GM12878 (cell line): ENCODE results near the gene SYTL5. TPM values are rescaled to one million over a fixed set of nuclear protein-coding genes. Genes with fewer than 3 reads are reported as not detected.

Source experiments
- ATAC-seq: fragments of 200-7000 bp; cut with Tn5 transposase; 3 replicates; pipeline ENCODE4 v1.9.1; 2020; ENCODE audit warnings: mild to moderate bottlenecking, moderate library complexity
- BruUV-seq: library from RNA; stranded (reverse); fragments of 400-500 nt; replicated peaks from 2 replicates; lab custom pipeline; 2021; lab: Mats Ljungman, UMichigan
- CTCF ChIA-PET: fragments of 300-600 bp; sonication (Branson Sonifier 250); formaldehyde crosslinking; extraction: SDS; loops from one replicate; lab custom pipeline; 2021; ENCODE audit warnings: inconsistent platforms; lab: Yijun Ruan, JAX
- POLR2A ChIA-PET: fragments of 350-600 bp; formaldehyde crosslinking; extraction: SDS; loops from one replicate; lab custom pipeline; 2021; ENCODE audit warnings: inconsistent platforms; lab: Charles Lee
- RAD21 ChIA-PET: fragments of 300-600 bp; sonication (Branson Sonifier 250); formaldehyde crosslinking; loops from one replicate; lab custom pipeline; 2023; ENCODE audit warnings: antibody characterized with exemption; ENCODE audit not compliant: unreplicated experiment; lab: Charles Lee
- SMC1A ChIA-PET: fragments of 300-600 bp; sonication (Branson Sonifier 250); formaldehyde crosslinking; loops from one replicate; lab custom pipeline; 2023; ENCODE audit not compliant: unreplicated experiment, uncharacterized antibody; lab: Charles Lee
- DNase-seq: peaks from one replicate; pipeline ENCODE4 v3.0.0-alpha.2; 2011; ENCODE audit warnings: low read depth, low spot score
- FAIRE-seq: peaks from 3 replicates; lab custom pipeline; 2011; peaks lifted over from hg19 to GRCh38; lab: Jason Lieb, UNC
- H2AFZ ChIP-seq: 2 replicates; pipeline ENCODE4 v1.6.0; 2011; ENCODE audit warnings: low read depth, low read length, control low read depth; ENCODE audit not compliant: control insufficient read depth
- H3K27ac ChIP-seq: 2 replicates; pipeline ENCODE4 v1.5.1; 2011; ENCODE audit warnings: control low read depth; ENCODE audit not compliant: control insufficient read depth, insufficient read depth
- H3K27me3 ChIP-seq, 2 experiments: replicated peaks in 1 of 2; 2 replicates each; pipeline versions ENCODE4 v1.6.0 to v1.6.1; 2011; ENCODE audit warnings: low read length in 1 of 2; ENCODE audit not compliant: control insufficient read depth in 2 of 2, insufficient read depth in 2 of 2
- H3K36me3 ChIP-seq, 2 experiments: 2 replicates each; pipeline ENCODE4 v1.5.1; 2011; ENCODE audit warnings: low read length in 1 of 2; ENCODE audit not compliant: control insufficient read depth in 2 of 2, insufficient read depth in 2 of 2
- H3K4me1 ChIP-seq: 2 replicates; pipeline ENCODE4 v1.6.1; 2011; ENCODE audit warnings: mild to moderate bottlenecking, low read length, moderate library complexity, mixed read lengths; ENCODE audit not compliant: control insufficient read depth, insufficient read depth
- H3K4me2 ChIP-seq: 2 replicates; pipeline ENCODE4 v1.6.0; 2011; ENCODE audit warnings: control low read depth; ENCODE audit not compliant: control insufficient read depth, insufficient read depth
- H3K4me3 ChIP-seq: fragments of 200-600 bp; sonication (generic); 2 replicates; pipeline ENCODE4 v1.5.1; 2016
- H3K79me2 ChIP-seq: 2 replicates; pipeline ENCODE4 v1.6.0; 2011; ENCODE audit warnings: low read length; ENCODE audit not compliant: control insufficient read depth, insufficient read depth
- H3K9ac ChIP-seq: 2 replicates; pipeline ENCODE4 v1.8.0; 2011; ENCODE audit warnings: low read length, control low read depth, mixed read lengths; ENCODE audit not compliant: control insufficient read depth, insufficient read depth
- H3K9me3 ChIP-seq: replicated peaks from 3 replicates; pipeline ENCODE4 v1.5.1; 2011; ENCODE audit warnings: mild to moderate bottlenecking, low read length; ENCODE audit not compliant: control insufficient read depth, insufficient read depth
- H4K20me1 ChIP-seq: 2 replicates; pipeline ENCODE4 v1.6.0; 2011; ENCODE audit not compliant: control insufficient read depth, insufficient read depth
- BACH1 ChIP-seq: fragments of 450-650 bp; IDR thresholded peaks from 2 replicates; pipeline ENCODE4 v1.6.1; 2017; ENCODE audit warnings: mild to moderate bottlenecking, borderline replicate concordance
- BHLHE40 ChIP-seq, 2 experiments: fragments of 450-650 bp in 1 of 2; IDR thresholded peaks; 2 replicates each; pipeline ENCODE4 v1.6.1; 2011 to 2017; ENCODE audit warnings: low read depth in 2 of 2, borderline replicate concordance in 1 of 2, improper control_type of control experiment in 1 of 2, low read length in 1 of 2, mild to moderate bottlenecking in 1 of 2
- ETV6 ChIP-seq, 2 experiments: fragments of 450-650 bp in 1 of 2; IDR thresholded peaks in 1 of 2; conservative IDR thresholded peaks in 1 of 2; 2 replicates each; pipeline ENCODE4 v1.6.1; 2014; ENCODE audit warnings: antibody characterized with exemption in 1 of 2, borderline replicate concordance in 1 of 2, low read depth in 1 of 2, mild to moderate bottlenecking in 1 of 2, moderate library complexity in 1 of 2
- HCFC1 ChIP-seq: fragments of 150-350 bp; IDR thresholded peaks from 2 replicates; pipeline ENCODE4 v1.6.1; 2014; ENCODE audit warnings: low read length
- KDM1A ChIP-seq: fragments of 200-600 bp; sonication (generic); IDR thresholded peaks from 2 replicates; pipeline ENCODE4 v1.6.1; 2016; ENCODE audit warnings: borderline replicate concordance
- MEF2B ChIP-seq: fragments of 450-650 bp; IDR thresholded peaks from 2 replicates; pipeline ENCODE4 v1.6.1; 2018; ENCODE audit warnings: mild to moderate bottlenecking, moderate library complexity; ENCODE audit not compliant: partially characterized antibody, poor library complexity, severe bottlenecking
- SMAD5 ChIP-seq: IDR thresholded peaks from 2 replicates; pipeline ENCODE4 v1.6.1; 2016; ENCODE audit warnings: antibody characterized with exemption, low read depth
- SREBF2 ChIP-seq: IDR thresholded peaks from 2 replicates; pipeline ENCODE4 v1.6.1; 2012; ENCODE audit warnings: mild to moderate bottlenecking, low read length
- STAT3 ChIP-seq: IDR thresholded peaks from 2 replicates; pipeline ENCODE4 v1.6.1; 2011; ENCODE audit warnings: low read depth, low read length, improper control_type of control experiment
- ZNF24 ChIP-seq: fragments of 450-650 bp; IDR thresholded peaks from 2 replicates; pipeline ENCODE4 v1.6.1; 2017; ENCODE audit warnings: antibody characterized with exemption, mild to moderate bottlenecking
- WGBS: methylation state at CpG from one replicate; pipeline ENCODE4 v1.1.6; 2016; ENCODE audit warnings: low lambda C conversion rate; ENCODE audit not compliant: insufficient replicate concordance, insufficient coverage; ENCODE audit errors: missing lambda C conversion rate; 5-methylcytosine and 5-hydroxymethylcytosine counted together
- in situ Hi-C: fragments of 300-500 bp; cut with MboI; formaldehyde crosslinking; loops from 9 replicates; pipeline ENCODE4 v1.14.3; 2018; ENCODE audit warnings: mixed read lengths
- intact Hi-C: fragments of 100-400 bp; cut with micrococcal nuclease; formaldehyde crosslinking; loops from one replicate; pipeline ENCODE4 v1.14.2; 2022; ENCODE audit not compliant: unreplicated experiment
- polyA plus RNA-seq, 11 experiments: library from polyadenylated mRNA; depleted of rRNA in 4 of 11; unstranded in 6 of 11; stranded (reverse) in 5 of 11; fragments of >200 nt; fragmentation: Nextera tagmentation in 4 of 11; fragmentation: Illumina TruSeq in 1 of 11; extraction: Ambion mirVana in 4 of 11; extraction: Trizol in 1 of 11; gene quantifications; 1 replicate in 1 of 11; 2 replicates in 10 of 11; pipeline versions ENCODE4 v1.2.1 to v1.2.3, GENCODE V29; 2011 to 2016; ENCODE audit warnings: inconsistent platforms in 2 of 11, missing spikeins in 2 of 11, low read depth in 1 of 11
- total RNA-seq, 4 experiments: library from RNA; depleted of rRNA in 3 of 4; stranded (reverse); fragments of >200 nt in 3 of 4; fragmentation: Illumina TruSeq in 1 of 4; extraction: Trizol in 1 of 4; gene quantifications; 2 replicates each; pipeline versions ENCODE4 v1.2.1 to v1.2.3, GENCODE V29; 2013 to 2021
- TF ChIP-seq, protein P1 (sequence below): fragments of 450-650 bp; IDR thresholded peaks from 2 replicates; pipeline ENCODE4 v1.6.1; 2017; ENCODE audit warnings: antibody characterized with exemption, mild to moderate bottlenecking, moderate library complexity
- TF ChIP-seq, protein P2 (sequence below): fragments of 450-650 bp; IDR thresholded peaks from 2 replicates; pipeline ENCODE4 v1.6.1; 2016; ENCODE audit warnings: mild to moderate bottlenecking
- TF ChIP-seq, protein P3 (sequence below): fragments of 450-650 bp; conservative IDR thresholded peaks from 2 replicates; pipeline ENCODE4 v1.6.1; 2017; ENCODE audit warnings: mild to moderate bottlenecking, moderate library complexity
- TF ChIP-seq, protein P4 (sequence below): fragments of 450-650 bp; IDR thresholded peaks from 2 replicates; pipeline ENCODE4 v1.6.1; 2017; ENCODE audit warnings: mild to moderate bottlenecking, moderate library complexity

Gene SYTL5
- total and polyA plus RNA-seq, 10 of the 15 experiments (the other 5 are each of a cell fraction or from before 2014, with no cell fraction given): 0.01 to 0.20 (median 0.04) TPM; not detected in 3

DNA sequence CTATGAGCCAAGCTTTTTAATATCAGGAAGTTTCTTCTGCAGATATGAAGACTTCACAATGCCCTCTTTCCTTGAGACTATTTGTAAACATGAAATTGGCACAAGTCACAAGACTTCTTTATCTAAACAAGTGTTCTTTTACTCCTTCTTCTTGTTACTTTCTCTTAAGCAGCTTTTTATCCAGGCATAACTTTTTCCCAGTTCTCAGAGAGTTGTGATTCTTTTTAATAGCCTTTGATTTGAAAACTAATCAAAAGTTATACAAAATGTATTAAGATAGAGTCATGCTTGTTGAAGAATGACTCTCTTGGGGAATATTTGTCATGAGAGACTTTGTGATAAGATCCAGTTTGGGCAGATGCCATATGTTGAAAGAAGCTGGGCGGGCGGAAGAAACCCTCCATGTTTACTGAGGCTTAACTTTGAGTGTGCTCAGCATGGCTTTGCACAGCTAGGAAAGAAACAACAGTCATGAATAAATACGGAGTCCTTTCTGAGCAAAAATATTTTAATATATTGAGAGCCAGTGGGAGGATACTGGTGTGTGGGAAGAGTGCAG lies 39.3 kb downstream of the SYTL5 start:
- Histone ChIP-seq H3K9me3 (no peaks in the 10 kb centered on the region; the same call in 2 of the 3 replicates), H4K20me1 (no peaks in the 10 kb centered on the region), H3K27ac (no peak overlapping the region), H3K79me2 (no peaks in the 10 kb centered on the region), H3K36me3 (no peaks in the 10 kb centered on the region), H3K9ac (no peak overlapping the region), H2AFZ (no peak overlapping the region), H3K4me3 (no peak overlapping the region), H3K4me1 (no peaks in the 10 kb centered on the region), H3K4me2 (no peak overlapping the region), H3K27me3 (no peaks in the 10 kb centered on the region)
- ChIA-PET POLR2A (no interaction called here), CTCF (no interaction called here), SMC1A (no interaction called here), RAD21 (no interaction called here)
- FAIRE-seq (no peak), ATAC-seq (no peak), DNase-seq (no peak)
- 51% methylated on average over 3 of the region's 3 CpGs for WGBS
- intact Hi-C loops (no loop called here), in situ Hi-C loops (no loop called here)
- no TSS peak for BruUV-seq
- no peak for TF ChIP-seq MEF2B
- TF ChIP-seq, protein P1, sequence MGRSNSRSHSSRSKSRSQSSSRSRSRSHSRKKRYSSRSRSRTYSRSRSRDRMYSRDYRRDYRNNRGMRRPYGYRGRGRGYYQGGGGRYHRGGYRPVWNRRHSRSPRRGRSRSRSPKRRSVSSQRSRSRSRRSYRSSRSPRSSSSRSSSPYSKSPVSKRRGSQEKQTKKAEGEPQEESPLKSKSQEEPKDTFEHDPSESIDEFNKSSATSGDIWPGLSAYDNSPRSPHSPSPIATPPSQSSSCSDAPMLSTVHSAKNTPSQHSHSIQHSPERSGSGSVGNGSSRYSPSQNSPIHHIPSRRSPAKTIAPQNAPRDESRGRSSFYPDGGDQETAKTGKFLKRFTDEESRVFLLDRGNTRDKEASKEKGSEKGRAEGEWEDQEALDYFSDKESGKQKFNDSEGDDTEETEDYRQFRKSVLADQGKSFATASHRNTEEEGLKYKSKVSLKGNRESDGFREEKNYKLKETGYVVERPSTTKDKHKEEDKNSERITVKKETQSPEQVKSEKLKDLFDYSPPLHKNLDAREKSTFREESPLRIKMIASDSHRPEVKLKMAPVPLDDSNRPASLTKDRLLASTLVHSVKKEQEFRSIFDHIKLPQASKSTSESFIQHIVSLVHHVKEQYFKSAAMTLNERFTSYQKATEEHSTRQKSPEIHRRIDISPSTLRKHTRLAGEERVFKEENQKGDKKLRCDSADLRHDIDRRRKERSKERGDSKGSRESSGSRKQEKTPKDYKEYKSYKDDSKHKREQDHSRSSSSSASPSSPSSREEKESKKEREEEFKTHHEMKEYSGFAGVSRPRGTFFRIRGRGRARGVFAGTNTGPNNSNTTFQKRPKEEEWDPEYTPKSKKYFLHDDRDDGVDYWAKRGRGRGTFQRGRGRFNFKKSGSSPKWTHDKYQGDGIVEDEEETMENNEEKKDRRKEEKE: no peak
- TF ChIP-seq SMAD5: no peak
- TF ChIP-seq HCFC1: no peak
- no peak for TF ChIP-seq ETV6 (conservative IDR thresholded peaks at IDR 0.05 in 1 of 2, IDR thresholded peaks at IDR 0.05 in 1 of 2; ENCODE audit: borderline replicate concordance in 1 of 2, low read depth in 1 of 2)
- TF ChIP-seq, protein P2, sequence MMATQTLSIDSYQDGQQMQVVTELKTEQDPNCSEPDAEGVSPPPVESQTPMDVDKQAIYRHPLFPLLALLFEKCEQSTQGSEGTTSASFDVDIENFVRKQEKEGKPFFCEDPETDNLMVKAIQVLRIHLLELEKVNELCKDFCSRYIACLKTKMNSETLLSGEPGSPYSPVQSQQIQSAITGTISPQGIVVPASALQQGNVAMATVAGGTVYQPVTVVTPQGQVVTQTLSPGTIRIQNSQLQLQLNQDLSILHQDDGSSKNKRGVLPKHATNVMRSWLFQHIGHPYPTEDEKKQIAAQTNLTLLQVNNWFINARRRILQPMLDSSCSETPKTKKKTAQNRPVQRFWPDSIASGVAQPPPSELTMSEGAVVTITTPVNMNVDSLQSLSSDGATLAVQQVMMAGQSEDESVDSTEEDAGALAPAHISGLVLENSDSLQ: no peak
- TF ChIP-seq, protein P3, sequence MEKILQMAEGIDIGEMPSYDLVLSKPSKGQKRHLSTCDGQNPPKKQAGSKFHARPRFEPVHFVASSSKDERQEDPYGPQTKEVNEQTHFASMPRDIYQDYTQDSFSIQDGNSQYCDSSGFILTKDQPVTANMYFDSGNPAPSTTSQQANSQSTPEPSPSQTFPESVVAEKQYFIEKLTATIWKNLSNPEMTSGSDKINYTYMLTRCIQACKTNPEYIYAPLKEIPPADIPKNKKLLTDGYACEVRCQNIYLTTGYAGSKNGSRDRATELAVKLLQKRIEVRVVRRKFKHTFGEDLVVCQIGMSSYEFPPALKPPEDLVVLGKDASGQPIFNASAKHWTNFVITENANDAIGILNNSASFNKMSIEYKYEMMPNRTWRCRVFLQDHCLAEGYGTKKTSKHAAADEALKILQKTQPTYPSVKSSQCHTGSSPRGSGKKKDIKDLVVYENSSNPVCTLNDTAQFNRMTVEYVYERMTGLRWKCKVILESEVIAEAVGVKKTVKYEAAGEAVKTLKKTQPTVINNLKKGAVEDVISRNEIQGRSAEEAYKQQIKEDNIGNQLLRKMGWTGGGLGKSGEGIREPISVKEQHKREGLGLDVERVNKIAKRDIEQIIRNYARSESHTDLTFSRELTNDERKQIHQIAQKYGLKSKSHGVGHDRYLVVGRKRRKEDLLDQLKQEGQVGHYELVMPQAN: no peak
- TF ChIP-seq BHLHE40 (IDR thresholded peaks at IDR 0.05; ENCODE audit: borderline replicate concordance in 1 of 2, low read depth in 2 of 2, low read length in 1 of 2): no peak
- no peak for TF ChIP-seq BACH1
- TF ChIP-seq, protein P4, sequence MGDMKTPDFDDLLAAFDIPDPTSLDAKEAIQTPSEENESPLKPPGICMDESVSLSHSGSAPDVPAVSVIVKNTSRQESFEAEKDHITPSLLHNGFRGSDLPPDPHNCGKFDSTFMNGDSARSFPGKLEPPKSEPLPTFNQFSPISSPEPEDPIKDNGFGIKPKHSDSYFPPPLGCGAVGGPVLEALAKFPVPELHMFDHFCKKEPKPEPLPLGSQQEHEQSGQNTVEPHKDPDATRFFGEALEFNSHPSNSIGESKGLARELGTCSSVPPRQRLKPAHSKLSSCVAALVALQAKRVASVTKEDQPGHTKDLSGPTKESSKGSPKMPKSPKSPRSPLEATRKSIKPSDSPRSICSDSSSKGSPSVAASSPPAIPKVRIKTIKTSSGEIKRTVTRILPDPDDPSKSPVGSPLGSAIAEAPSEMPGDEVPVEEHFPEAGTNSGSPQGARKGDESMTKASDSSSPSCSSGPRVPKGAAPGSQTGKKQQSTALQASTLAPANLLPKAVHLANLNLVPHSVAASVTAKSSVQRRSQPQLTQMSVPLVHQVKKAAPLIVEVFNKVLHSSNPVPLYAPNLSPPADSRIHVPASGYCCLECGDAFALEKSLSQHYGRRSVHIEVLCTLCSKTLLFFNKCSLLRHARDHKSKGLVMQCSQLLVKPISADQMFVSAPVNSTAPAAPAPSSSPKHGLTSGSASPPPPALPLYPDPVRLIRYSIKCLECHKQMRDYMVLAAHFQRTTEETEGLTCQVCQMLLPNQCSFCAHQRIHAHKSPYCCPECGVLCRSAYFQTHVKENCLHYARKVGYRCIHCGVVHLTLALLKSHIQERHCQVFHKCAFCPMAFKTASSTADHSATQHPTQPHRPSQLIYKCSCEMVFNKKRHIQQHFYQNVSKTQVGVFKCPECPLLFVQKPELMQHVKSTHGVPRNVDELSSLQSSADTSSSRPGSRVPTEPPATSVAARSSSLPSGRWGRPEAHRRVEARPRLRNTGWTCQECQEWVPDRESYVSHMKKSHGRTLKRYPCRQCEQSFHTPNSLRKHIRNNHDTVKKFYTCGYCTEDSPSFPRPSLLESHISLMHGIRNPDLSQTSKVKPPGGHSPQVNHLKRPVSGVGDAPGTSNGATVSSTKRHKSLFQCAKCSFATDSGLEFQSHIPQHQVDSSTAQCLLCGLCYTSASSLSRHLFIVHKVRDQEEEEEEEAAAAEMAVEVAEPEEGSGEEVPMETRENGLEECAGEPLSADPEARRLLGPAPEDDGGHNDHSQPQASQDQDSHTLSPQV: no peak
- no peak for TF ChIP-seq SREBF2
- no peak for TF ChIP-seq STAT3
- no peak for TF ChIP-seq ZNF24
- no peak for TF ChIP-seq KDM1A
